GM19452 (cell line): ENCODE data around the gene CAPN14.

ENCODE experiments used
- ATAC-seq: cut with Tn5 transposase; IDR thresholded peaks from one replicate; pipeline ENCODE4 v1.9.1; 2021; ENCODE audit not compliant: unreplicated experiment

Gene CAPN14

DNA sequence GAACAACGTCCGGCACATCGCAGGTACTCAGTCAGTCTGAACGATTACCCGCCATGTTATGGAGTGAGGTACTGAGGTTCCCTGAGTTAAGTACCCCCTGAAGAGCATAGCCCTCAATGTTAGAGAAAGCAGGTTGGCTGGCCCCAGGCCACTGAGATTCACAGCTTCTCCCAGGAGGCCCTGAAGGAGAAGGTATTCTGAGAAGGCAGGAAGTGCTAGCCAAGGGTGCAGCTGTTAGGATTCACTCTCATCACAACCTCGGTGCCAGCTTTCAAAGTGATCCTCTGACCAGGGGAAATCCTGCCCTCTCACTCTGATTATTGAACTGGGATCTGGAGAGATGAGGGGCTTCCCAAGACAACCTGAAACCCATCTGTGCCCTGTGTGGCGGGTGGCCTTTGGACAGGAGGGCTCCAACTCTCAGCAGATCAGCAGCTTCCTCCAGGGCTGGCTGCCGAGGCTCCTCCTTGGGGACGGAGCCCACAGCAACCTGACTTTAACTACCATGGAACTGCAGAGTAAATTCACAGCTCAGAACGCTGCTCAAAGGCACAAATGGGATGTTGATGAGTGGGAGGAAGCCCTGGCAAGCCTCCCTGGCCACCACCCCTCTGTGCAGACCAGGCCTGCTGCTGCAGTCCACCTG lies 24.4 kb upstream of the CAPN14 start:
- ATAC-seq, result no peak

DNA sequence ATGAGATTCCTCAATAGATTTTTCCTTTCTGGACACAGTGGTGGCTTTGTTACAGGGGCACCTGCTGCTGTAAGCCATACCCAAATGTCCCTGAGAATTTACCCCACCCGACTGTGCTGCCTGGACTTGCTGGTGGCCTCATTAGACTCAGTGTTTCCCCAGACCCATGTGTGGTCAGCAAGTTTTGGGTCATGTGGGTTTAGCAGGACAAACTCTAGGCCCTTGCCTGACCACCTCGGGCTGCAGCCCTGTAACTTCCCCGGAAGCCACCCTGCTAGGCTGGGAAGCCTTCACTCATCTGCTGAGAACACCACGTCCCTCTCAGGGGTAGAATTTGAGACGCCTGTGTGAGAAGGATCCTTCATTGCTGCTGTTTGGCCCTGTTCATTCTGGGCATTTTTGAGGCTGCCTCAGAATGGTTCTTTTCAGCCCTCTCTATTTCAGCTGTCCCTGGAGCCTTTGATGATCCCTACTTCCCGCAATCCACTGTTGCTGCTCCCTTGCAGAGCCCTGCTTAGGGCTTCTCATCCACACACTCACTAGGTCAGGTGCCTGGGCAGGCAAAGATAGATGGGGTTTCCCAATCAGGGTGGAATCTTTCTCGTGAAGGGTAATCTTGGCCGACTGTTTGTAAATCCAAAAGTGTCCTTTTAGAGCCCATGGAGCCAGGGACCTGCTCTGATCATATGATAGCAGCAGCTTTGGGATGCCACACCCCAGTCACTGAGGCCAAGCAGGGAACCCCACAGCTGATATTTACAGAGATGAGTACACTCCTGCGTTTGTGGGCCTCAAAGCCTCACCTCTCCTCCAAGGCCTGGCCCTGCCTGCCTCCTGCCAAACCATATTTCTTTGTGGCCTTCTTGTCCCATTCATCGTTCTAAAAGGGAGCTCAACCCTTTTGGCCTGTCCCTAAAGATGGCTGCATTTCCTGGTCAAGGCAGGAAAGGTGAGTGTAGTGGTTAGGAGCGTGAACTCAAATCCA lies 23.4 kb upstream of the CAPN14 start:
- no peak for ATAC-seq

DNA sequence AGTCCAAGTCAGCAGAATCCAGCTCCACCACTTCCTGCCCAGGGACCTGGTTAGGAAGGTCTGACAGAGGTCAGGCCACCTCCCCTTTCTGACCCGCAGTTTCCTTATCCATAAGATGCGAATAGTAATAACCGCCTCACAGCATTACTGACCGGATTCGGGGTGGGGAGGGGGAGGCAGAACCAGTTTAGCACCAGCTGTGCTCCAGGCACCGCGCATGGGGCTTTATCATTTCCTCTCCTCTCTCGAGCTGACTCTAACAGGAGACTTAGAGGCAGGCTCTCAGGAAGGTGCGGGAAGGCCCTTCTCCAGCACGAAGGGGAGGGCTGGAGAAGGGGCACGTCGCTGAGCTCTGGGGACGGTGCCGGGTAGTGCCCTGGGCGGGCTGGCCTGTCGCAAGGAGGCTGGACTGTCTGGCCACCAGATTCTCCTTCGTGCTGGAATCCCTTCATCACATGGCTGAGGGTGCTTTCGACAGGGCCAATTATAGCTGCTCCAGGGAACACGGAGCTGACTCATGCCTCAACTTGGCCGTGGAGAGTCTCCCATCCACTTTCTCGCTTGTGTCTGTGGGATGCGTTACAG lies 22.4 kb upstream of the CAPN14 start:
- ATAC-seq, result no peak

DNA sequence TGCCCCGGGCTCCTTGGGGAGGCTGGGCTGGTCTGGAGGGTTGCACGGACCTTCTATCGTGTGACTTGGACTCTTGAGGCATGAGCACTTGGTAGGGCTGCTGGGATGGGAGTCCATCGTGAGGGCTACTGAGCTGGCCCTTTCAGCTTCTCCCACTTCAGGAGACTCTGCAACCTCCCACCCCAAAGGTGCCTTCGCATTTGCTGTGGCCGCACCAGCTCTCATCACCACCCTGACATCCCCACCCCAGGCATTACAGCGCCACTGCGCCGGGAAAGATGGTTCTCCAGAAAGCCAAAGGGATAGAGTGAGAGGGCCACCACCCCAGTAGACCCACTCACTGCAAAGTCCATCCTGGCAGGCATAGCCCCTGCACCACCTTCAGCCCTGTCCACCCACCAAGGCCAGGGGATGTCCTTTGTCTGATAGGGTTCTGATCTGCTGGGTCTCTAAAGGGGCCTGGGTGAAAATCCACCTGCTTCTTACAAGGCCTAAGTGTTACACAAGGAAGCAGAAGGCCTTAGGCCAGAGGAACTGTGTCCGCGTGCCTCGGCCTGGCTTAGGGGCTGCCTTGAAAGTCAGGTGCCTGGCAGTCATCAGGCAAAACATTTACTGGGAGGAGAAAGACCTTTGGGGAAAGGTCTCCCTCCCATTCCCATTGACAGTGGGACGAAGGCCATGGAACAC lies 21.7 kb upstream of the CAPN14 start:
- ATAC-seq, result no peak

DNA sequence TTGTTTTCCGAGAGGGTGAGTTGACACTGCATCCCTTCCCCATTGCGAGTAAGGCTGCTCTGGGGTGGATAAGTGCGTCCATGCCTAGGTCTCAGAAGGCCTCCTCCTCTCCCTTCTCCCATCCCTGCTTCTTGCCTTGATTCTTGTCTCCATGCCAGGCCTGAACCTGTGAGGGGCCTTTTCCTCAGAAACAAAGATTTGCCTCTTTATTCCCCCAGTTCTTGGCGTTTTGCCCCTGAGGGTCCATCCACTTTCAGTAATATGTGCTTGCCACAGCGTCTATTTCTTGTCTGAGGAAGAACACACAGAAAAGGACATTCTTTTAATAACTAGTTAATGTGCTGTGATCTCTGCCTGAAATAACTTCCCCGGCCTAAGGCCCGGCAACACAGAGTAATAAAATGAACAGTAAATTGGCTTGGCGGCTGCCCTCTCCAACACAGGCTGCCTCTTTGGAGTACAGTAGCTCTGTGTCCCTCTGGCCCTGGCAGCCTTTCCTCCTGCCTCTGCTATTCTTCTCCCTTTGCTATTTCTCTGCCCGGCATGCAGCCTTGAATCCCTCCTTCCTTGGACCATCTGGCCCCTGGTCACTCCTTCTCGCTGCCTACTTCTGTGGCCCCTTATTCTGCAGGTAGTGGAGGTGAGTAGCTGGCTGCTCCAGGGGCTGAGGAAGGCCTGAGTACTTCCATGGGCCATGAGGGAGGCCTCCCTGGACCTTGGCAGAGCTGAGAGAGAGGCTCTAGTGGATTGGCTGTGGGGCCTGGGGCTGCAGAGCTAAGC lies 21.0 kb upstream of the CAPN14 start:
- no peak for ATAC-seq

DNA sequence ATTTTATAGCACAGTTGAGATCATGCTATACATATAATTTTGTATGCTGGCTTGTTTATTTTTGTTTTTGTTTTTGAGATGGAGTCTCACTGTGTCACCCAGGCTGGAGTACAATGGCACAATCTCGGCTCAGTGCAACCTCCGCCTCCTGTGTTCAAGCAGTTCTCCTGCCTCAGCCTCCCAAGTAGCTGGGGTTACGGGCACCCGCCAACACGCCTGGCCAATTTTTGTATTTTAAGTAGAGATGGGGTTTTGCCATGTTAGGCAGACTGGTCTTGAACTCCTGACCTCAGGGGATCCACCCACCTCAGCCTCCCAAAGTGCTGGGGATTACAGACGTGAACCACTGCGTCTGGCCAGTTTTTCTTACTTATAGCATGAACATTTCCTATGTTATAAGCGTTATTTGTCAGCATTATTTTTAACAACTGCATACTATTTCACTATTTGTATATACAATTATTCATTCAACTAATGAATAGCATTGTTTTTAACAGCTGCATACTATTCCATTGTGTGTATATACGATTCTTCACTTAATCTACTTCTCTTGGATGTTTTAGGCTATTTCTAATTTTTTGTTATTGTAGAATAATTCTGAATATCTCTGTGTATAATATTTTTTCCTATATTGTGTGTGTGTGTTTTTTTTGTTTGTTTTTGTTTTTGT lies 20.2 kb upstream of the CAPN14 start:
- no peak for ATAC-seq

DNA sequence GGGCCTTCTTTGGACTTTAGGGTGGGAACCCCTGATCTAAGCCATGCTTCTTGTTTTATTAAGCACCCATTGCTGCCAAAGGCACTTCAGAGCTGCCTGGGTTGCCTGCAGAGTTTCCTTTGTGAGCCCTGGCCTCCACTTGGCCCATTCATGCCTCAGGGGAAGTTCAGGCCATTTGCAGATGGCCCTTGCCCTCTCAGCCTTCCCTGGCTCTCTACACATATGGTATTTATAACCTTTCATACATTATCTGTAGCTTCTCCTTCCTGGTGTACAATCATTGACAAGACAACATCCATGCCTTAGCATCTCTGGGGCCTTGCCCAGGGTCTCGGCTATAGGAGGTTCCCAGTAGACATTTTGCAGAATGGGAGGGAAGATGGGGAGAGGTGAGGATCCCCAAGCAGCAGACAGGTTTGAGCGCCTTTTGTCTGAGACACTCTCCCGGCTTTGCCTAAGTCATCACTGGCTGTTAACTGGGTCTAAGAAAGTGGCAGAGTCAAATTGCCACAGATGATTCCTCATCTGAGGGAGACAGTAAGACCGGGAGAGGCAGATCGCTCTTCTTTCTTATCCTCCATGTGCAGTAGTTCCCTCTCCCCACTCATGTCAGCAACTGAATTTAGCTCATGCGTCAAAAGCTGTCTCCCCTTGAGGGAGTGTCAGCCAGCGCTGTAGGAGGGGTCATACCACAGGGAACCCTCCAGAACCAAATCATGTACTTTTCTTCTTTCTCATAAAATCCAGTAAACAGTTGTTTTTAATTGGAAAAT lies 19.3 kb upstream of the CAPN14 start:
- no peak for ATAC-seq

DNA sequence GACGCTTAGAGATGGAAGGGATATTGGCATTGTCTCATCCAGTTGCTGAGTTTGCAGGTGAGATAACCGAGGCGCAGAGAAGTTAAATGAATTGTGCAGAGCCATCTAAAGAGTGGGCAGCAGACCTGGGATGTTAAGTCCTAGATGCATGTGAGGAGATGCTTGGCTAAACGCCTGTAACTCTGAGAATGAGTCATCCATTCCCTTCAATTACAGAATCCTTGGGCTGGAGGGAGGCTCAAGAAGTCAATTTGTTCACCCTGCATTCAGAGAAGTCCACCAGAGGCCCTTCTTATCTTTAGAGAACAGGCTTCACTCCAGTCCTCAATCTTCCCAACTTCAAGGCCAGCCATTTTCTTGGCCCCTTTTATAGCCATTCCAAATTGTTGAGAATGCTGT lies 18.2 kb upstream of the CAPN14 start:
- ATAC-seq, result no peak

DNA sequence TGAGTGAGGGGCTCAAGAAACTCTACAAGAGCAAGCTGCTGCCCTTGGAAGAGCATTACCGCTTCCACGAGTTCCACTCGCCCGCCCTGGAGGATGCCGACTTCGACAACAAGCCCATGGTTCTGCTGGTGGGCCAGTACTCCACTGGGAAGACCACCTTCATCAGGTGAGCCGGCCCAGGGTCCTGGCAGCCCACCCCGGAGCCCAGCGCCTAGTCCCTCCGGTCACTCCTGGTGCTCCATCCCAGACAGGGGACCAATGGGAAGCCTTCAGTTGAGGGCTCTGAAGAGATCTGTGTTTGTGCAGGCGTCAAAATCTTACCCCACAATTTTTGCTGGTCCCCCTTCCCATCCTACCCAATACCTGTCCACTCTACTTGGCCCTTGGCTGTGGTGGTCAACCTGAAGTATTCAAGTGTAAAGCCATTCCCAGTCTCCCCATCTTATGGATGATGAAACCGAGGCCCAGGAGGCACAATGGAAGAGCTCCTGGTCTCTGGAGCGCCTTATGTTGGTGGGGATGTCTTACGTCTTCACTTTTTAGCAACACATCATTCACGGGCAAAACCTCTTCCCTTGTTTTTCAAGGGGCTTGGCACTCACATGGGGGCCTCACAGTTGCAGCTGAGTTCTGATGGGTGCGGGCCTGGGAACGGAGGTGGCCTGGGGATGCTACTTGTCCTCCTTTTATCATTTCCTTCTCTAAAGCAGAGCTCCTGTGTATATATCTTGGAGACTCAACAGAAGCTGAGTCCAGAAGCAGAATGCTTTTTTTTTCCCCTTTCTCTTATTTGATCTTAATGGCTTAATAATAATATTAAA lies 17.6 kb upstream of the CAPN14 start:
- ATAC-seq, result no peak

DNA sequence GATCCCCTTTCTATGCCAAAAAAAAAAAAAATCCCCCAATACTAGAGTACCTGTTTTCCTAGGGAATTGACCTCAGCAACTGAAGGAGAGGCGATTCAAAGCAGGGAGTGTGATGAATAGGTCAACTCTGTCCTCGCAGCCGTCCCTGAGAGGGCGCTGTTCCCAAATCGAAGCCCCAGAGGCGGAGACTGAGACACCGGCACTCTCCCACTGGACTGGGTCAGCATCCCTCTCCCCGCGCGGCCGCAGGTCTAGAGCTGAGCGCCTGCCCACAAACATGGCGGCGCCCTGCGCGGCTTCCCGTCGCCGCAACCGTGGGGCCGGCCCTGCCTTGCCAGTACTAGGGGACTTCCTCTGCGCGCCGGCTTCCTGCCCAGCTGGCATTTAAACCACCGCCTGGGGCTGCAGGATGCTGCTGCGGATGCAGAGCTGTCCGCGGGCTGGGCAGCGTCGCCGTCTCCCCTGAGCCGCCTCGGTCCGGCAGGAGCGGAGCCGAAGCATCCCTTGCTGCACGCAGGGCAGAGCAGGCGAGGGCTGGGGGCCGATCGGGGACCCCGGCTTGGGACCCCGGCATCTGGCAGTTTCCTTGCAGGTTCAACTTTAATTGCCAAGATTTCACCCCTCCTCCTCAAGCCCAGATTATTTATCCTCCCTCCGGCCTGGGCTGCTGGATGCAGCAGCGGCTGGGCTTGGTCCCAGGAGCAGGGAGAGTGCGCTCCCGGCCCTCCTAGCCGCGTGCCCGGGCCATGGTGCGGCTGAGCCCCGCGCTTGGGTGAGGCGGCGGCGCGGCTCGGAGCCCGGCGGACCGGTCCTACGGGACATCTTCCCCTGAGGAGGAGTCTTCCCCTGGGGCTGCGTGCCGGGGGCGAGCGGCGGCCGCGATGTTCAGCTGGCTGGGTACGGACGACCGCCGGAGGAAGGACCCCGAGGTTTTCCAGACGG lies 16.7 kb upstream of the CAPN14 start, which contains the start of gene EHD3:
Gene EHD3, plus strand, starts transcription at position 412 of the 942 bp plus-strand sequence. Its CDS starts 470 bp downstream, at position 882.
- peak; percentile 96 for ATAC-seq

DNA sequence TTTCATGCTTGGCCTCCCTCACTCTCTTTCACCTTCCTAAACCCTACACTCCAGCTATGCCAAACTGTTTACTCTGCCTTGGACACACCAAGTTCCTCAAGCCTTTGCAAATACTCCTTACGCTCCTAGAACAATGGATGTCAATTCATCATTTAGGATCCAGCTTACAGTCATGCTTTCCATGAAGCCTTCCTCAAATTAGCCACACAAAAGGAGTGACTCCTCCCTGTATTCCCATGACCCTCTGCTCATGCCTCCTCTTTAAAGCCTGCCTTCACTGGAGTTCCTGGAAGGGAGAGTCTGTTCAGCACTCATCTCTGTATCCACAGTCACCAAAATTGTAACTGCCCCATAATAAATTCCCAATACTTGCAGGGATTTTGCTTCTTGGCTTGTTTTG lies 15.9 kb upstream of the CAPN14 start:
- no peak for ATAC-seq

DNA sequence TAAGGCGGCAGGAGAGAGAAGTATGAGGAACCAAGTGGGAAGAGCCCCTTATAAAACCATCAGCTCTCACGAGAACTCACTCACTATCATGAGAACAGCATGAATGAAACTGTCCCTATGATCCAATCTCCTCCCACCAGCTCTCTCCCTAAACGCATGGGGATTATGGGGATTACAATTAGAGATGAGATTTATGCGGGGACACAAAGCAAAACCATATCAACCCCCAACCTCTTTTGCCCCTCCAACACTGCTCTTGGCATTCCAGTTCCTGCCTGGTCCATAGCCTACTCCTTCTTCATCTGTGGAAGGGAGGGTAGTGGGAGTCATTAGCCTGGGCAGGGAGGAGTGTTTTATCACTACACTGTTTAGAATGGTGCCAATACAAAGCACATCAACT lies 15.3 kb upstream of the CAPN14 start:
- ATAC-seq, result no peak

DNA sequence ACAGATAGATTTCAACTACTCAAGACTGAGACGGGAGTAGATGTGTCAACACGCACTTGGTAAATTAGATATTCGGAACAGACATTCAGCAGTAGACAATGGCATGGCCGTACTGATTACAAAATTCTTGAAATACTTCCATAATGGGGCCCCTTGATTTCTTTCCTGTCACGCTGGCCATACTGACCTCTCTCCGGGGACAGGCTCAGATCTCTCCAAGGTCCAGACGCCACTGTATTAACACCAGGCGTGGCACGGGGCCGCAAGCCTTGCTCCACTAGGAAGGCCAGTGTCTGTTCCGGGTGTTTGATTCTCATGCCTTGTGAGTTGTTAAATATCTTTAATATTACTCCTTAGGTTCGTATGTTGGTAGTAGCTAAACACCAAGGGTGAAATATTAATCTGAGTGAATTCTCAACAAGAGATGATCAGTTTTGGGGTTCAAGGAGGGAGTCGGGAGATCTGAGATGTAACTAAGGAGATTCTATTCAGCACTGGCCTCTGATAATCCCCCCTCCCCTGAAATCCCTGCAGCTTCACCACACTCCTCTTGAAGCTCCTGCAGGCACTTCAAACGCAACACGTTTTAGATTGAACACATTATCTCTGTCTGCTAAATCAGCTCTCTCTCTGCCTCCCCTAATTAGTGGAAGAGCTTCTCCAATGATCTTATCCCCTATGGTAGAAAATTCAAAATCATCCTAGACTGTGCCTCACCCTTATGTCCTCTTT lies 14.4 kb upstream of the CAPN14 start:
- no peak for ATAC-seq

DNA sequence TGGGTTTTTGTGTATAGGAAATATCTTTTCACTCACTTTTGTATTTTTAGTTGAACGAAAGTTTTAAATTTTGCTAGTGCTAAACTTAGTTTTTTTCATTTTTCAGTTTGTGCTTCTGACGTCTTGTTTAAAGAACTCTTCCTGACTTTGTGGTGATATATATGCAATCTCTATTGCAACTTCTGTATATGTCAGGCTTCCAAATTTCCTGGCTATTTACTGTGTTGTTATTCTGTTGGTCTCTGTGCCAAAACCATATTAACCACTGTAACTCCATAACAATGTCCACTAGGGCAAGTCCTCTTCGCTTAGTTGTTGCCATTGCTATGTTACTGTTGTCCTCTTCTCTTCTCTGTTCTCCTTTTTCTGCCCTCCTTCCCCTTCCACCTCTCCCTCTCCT lies 13.4 kb upstream of the CAPN14 start:
- no peak for ATAC-seq

DNA sequence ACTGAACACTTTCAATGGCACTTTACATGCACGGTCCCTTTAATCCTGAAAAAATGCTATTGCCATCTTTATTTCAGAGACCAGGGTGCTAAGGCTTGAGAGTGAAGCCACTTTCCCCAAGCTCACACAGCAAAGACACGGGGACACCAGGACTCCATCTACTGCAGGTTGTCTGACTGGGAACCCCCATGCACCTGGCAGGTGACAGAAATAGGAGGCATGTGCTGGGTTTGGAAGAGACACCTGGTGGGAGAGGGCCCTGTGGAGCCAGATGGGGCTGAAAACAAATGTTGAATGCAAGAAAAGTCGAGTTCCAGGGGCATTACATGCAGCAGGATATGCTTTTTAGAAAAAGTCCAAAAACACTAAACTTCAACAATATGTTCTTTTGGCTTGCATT lies 11.4 kb upstream of the CAPN14 start:
- no peak for ATAC-seq

DNA sequence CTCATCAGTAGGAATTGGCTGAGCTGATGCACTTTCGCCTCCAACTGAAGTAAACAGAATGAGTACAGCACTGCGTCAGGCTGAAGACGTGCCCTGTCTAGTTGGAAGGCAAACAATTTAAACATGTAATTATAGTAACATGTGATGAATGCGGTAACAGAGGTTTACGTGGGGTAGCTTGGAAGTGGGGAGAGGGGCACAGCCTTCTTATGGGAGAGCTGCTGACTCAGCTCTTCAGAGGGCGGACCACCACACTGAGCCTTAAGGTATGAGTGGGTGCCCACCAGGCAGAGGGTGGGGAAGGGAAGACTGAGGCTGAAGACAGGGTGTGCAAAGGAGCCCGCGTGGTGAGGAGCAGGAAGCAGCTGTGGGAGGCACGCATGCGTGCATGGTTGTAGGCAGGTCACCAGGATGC lies 10.4 kb upstream of the CAPN14 start:
- ATAC-seq, result no peak

DNA sequence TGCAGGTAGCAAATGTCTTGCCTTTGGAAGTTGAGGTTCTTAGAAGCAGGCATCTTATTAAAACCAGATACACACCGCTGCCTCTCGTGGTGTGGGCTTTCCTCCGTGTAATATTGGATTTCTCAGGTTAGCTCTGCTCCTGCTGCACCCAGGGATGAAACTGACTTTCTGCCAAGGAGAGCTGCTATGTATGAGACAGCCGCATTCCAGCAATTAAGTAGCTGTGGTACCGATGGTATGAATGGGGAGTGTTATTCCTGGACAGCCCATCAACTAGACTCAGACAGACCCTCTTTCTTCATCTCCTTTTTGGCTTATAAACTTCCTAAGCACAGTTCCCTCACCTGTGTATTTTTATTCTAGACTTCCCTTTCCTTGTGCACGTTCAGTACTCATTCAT lies 9.8 kb upstream of the CAPN14 start:
- ATAC-seq, result no peak
